ENCODE measurements around the gene BRIP1. TPM values are rescaled to one million over a fixed set of nuclear protein-coding genes. Genes with fewer than 3 reads are reported as not detected.

BRIP1 gene
- total and polyA plus RNA-seq, 10 of the 15 experiments (the other 5 are each of a cell fraction or from before 2014, with no cell fraction given), result 4.0 to 24.2 (median 12.8) TPM

DNA sequence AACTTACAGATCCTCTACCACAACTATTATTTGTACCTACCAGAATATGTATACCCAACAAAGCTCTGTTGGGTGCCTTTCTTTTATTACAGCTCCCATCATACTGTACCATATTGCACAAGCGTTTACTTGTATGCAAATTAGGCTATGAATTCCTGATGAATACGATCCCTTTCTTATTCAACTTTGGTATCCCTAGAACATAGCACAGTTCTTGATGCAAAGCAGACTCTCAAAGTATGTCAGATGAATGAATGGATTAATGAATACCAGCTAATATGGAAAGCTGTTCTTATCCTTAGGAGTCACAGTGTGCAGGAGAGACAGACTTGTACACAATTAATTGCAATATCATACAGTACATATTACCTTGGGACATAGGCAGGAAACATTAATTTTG, 192.6 kb downstream of the BRIP1 start:
- no peak for TF ChIP-seq MXI1 (IDR thresholded peaks at IDR 0.05; ENCODE audit: low read depth, low read length)
- TF ChIP-seq, protein P1, sequence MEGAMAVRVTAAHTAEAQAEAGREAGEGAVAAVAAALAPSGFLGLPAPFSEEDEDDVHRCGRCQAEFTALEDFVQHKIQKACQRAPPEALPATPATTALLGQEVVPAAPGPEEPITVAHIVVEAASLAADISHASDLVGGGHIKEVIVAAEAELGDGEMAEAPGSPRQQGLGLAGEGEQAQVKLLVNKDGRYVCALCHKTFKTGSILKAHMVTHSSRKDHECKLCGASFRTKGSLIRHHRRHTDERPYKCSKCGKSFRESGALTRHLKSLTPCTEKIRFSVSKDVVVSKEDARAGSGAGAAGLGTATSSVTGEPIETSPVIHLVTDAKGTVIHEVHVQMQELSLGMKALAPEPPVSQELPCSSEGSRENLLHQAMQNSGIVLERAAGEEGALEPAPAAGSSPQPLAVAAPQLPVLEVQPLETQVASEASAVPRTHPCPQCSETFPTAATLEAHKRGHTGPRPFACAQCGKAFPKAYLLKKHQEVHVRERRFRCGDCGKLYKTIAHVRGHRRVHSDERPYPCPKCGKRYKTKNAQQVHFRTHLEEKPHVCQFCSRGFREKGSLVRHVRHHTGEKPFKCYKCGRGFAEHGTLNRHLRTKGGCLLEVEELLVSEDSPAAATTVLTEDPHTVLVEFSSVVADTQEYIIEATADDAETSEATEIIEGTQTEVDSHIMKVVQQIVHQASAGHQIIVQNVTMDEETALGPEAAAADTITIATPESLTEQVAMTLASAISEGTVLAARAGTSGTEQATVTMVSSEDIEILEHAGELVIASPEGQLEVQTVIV (IDR thresholded peaks at IDR 0.05; ENCODE audit: borderline replicate concordance, partially characterized antibody), result no peak
- TF ChIP-seq CHD2 (IDR thresholded peaks at IDR 0.05; ENCODE audit: borderline replicate concordance, low read depth, low read length), result no peak
- peak; percentile 45; the same call in 1 of the 2 replicates for TF ChIP-seq NFXL1 (IDR thresholded peaks at IDR 0.05; ENCODE audit: borderline replicate concordance)
- TF ChIP-seq BHLHE40 (IDR thresholded peaks at IDR 0.05; ENCODE audit: borderline replicate concordance in 1 of 2, low read depth in 2 of 2, low read length in 1 of 2), result no peak
- no peak for TF ChIP-seq ZSCAN29 (IDR thresholded peaks at IDR 0.05)
- ChIA-PET CTCF (no interaction called here), POLR2A (no interaction called here), SMC1A (ENCODE audit: uncharacterized antibody, unreplicated experiment) (interaction anchor here (1.0 kb wide), 1 partner anchor 439 kb away, joined by 3 read pairs; no protein-coding TSS in a partner anchor), RAD21 (ENCODE audit: unreplicated experiment) (no interaction called here)
- in situ Hi-C loops (cut with MboI) (no loop called here), intact Hi-C loops (cut with micrococcal nuclease; ENCODE audit: unreplicated experiment) (no loop called here)
- H3K4me3 ChIP-seq, result no peak overlapping the region
- no peak for ATAC-seq
- no peaks in the 10 kb centered on the region for H3K36me3 ChIP-seq (ENCODE audit: control insufficient read depth in 2 of 2, insufficient read depth in 2 of 2, low read length in 1 of 2)
- H3K27me3 ChIP-seq (replicated peaks in 1 of 2; ENCODE audit: control insufficient read depth in 2 of 2, insufficient read depth in 2 of 2, low read length in 1 of 2), result no peaks in the 10 kb centered on the region
- 87% methylated on average over 2 of the region's 2 CpGs for WGBS (ENCODE audit: insufficient coverage, insufficient replicate concordance, low lambda C conversion rate, missing lambda C conversion rate)
- no TSS peak for BruUV-seq (replicated peaks)
- H3K9ac ChIP-seq (ENCODE audit: control insufficient read depth, insufficient read depth, low read length), result no peak overlapping the region
- H3K4me1 ChIP-seq (ENCODE audit: control insufficient read depth, insufficient read depth, low read length), result no peaks in the 10 kb centered on the region; the same call in 1 of the 2 replicates
- no peaks in the 10 kb centered on the region for H4K20me1 ChIP-seq (ENCODE audit: control insufficient read depth, insufficient read depth)
- no peak overlapping the region for H2AFZ ChIP-seq (ENCODE audit: control insufficient read depth, low read depth, low read length)
- no peaks in the 10 kb centered on the region for H3K79me2 ChIP-seq (ENCODE audit: control insufficient read depth, insufficient read depth, low read length)
- FAIRE-seq, result no peak
- no peak overlapping the region for H3K4me2 ChIP-seq (ENCODE audit: control insufficient read depth, insufficient read depth)
- H3K27ac ChIP-seq (ENCODE audit: control insufficient read depth, insufficient read depth), result no peak overlapping the region
- no peaks in the 10 kb centered on the region for H3K9me3 ChIP-seq (replicated peaks; ENCODE audit: control insufficient read depth, insufficient read depth, low read length)
- DNase-seq (ENCODE audit: low read depth, low spot score), result no peak
